ENCODE measurements around the gene MID2.
"Not testable (repeated sequence)": the region's sequence is repeated elsewhere in the genome, so short reads cannot be mapped to it uniquely, and the experiment has no call there.

Gene MID2

GRCh38 chrX:107840971-107841370 lies 15.3 kb downstream of the MID2 start:
- DNase-seq (ENCODE audit: insufficient read length, low spot score) (no peak), FAIRE-seq (no peak)
- TF ChIP-seq POU2F2 (IDR thresholded peaks at IDR 0.05; ENCODE audit: low read depth, low read length): no peak
- TF ChIP-seq PAX5 (IDR thresholded peaks at IDR 0.05; ENCODE audit: insufficient read depth, low read length, severe bottlenecking): no peak
- no peak for TF ChIP-seq POLR2A (IDR thresholded peaks at IDR 0.05; ENCODE audit: low read depth, low read length)
- no peak for TF ChIP-seq SPI1 (IDR thresholded peaks at IDR 0.05; ENCODE audit: low read depth, low read length)
- no peak for TF ChIP-seq POLR2AphosphoS5 (IDR thresholded peaks at IDR 0.05; ENCODE audit: low read depth, low read length)
- no peak for TF ChIP-seq TAF1 (IDR thresholded peaks at IDR 0.05; ENCODE audit: low read depth, low read length)

GRCh38 chrX:107842715-107843400 lies 17.2 kb downstream of the MID2 start:
- FAIRE-seq (no peak), DNase-seq (ENCODE audit: insufficient read length, low spot score) (no peak)
- TF ChIP-seq PAX5 (IDR thresholded peaks at IDR 0.05; ENCODE audit: insufficient read depth, low read length, severe bottlenecking) (no peak), POU2F2 (IDR thresholded peaks at IDR 0.05; ENCODE audit: low read depth, low read length) (no peak), TAF1 (IDR thresholded peaks at IDR 0.05; ENCODE audit: low read depth, low read length) (no peak), SPI1 (IDR thresholded peaks at IDR 0.05; ENCODE audit: low read depth, low read length) (no peak), POLR2A (IDR thresholded peaks at IDR 0.05; ENCODE audit: low read depth, low read length) (no peak), POLR2AphosphoS5 (IDR thresholded peaks at IDR 0.05; ENCODE audit: low read depth, low read length) (no peak)

GRCh38 chrX:107845625-107846024 lies 20.0 kb downstream of the MID2 start:
- FAIRE-seq: no peak
- DNase-seq (ENCODE audit: insufficient read length, low spot score): no peak
- TF ChIP-seq TAF1 (IDR thresholded peaks at IDR 0.05; ENCODE audit: low read depth, low read length) (no peak), SPI1 (IDR thresholded peaks at IDR 0.05; ENCODE audit: low read depth, low read length) (no peak), POLR2AphosphoS5 (IDR thresholded peaks at IDR 0.05; ENCODE audit: low read depth, low read length) (no peak), POLR2A (IDR thresholded peaks at IDR 0.05; ENCODE audit: low read depth, low read length) (no peak), PAX5 (IDR thresholded peaks at IDR 0.05; ENCODE audit: insufficient read depth, low read length, severe bottlenecking) (no peak)

GRCh38 chrX:107848591-107848990 lies 22.9 kb downstream of the MID2 start:
- FAIRE-seq (no peak), DNase-seq (ENCODE audit: insufficient read length, low spot score) (no peak)
- TF ChIP-seq SPI1 (IDR thresholded peaks at IDR 0.05; ENCODE audit: low read depth, low read length): no peak
- no peak for TF ChIP-seq POU2F2 (IDR thresholded peaks at IDR 0.05; ENCODE audit: low read depth, low read length)
- no peak for TF ChIP-seq POLR2AphosphoS5 (IDR thresholded peaks at IDR 0.05; ENCODE audit: low read depth, low read length)
- no peak for TF ChIP-seq TAF1 (IDR thresholded peaks at IDR 0.05; ENCODE audit: low read depth, low read length)
- TF ChIP-seq POLR2A (IDR thresholded peaks at IDR 0.05; ENCODE audit: low read depth, low read length): no peak
- no peak for TF ChIP-seq PAX5 (IDR thresholded peaks at IDR 0.05; ENCODE audit: insufficient read depth, low read length, severe bottlenecking)

GRCh38 chrX:107849747-107850421 lies 24.2 kb downstream of the MID2 start:
- TF ChIP-seq SPI1 (IDR thresholded peaks at IDR 0.05; ENCODE audit: low read depth, low read length) (no peak), POLR2A (IDR thresholded peaks at IDR 0.05; ENCODE audit: low read depth, low read length) (no peak), TAF1 (IDR thresholded peaks at IDR 0.05; ENCODE audit: low read depth, low read length) (no peak), POU2F2 (IDR thresholded peaks at IDR 0.05; ENCODE audit: low read depth, low read length) (no peak), PAX5 (IDR thresholded peaks at IDR 0.05; ENCODE audit: insufficient read depth, low read length, severe bottlenecking) (no peak), POLR2AphosphoS5 (IDR thresholded peaks at IDR 0.05; ENCODE audit: low read depth, low read length) (no peak)
- DNase-seq (ENCODE audit: insufficient read length, low spot score) (no peak), FAIRE-seq (no peak)

GRCh38 chrX:107850422-107850765 lies 24.7 kb downstream of the MID2 start:
- DNase-seq (ENCODE audit: insufficient read length, low spot score) (no peak), FAIRE-seq (no peak)
- TF ChIP-seq POU2F2 (IDR thresholded peaks at IDR 0.05; ENCODE audit: low read depth, low read length) (no peak), TAF1 (IDR thresholded peaks at IDR 0.05; ENCODE audit: low read depth, low read length) (no peak), SPI1 (IDR thresholded peaks at IDR 0.05; ENCODE audit: low read depth, low read length) (no peak), POLR2A (IDR thresholded peaks at IDR 0.05; ENCODE audit: low read depth, low read length) (no peak), POLR2AphosphoS5 (IDR thresholded peaks at IDR 0.05; ENCODE audit: low read depth, low read length) (no peak), PAX5 (IDR thresholded peaks at IDR 0.05; ENCODE audit: insufficient read depth, low read length, severe bottlenecking) (no peak)

- FAIRE-seq: no peak
- no peak for DNase-seq (ENCODE audit: insufficient read length, low spot score)
- TF ChIP-seq TAF1 (IDR thresholded peaks at IDR 0.05; ENCODE audit: low read depth, low read length) (no peak), SPI1 (IDR thresholded peaks at IDR 0.05; ENCODE audit: low read depth, low read length) (no peak), PAX5 (IDR thresholded peaks at IDR 0.05; ENCODE audit: insufficient read depth, low read length, severe bottlenecking) (no peak), POU2F2 (IDR thresholded peaks at IDR 0.05; ENCODE audit: low read depth, low read length) (no peak), POLR2A (IDR thresholded peaks at IDR 0.05; ENCODE audit: low read depth, low read length) (no peak), POLR2AphosphoS5 (IDR thresholded peaks at IDR 0.05; ENCODE audit: low read depth, low read length) (no peak)
Observed at GRCh38 chrX:107851215-107851614, 25.5 kb downstream of the MID2 start.

- not testable (repeated sequence) for DNase-seq (ENCODE audit: insufficient read length, low spot score); FAIRE-seq
Observed at GRCh38 chrX:107851665-107852064, 26.0 kb downstream of the MID2 start.

- FAIRE-seq (no peak), DNase-seq (ENCODE audit: insufficient read length, low spot score) (no peak)
- TF ChIP-seq TAF1 (IDR thresholded peaks at IDR 0.05; ENCODE audit: low read depth, low read length) (no peak), POLR2A (IDR thresholded peaks at IDR 0.05; ENCODE audit: low read depth, low read length) (no peak), POU2F2 (IDR thresholded peaks at IDR 0.05; ENCODE audit: low read depth, low read length) (no peak), PAX5 (IDR thresholded peaks at IDR 0.05; ENCODE audit: insufficient read depth, low read length, severe bottlenecking) (no peak), SPI1 (IDR thresholded peaks at IDR 0.05; ENCODE audit: low read depth, low read length) (no peak), POLR2AphosphoS5 (IDR thresholded peaks at IDR 0.05; ENCODE audit: low read depth, low read length) (no peak)
Observed at GRCh38 chrX:107856289-107856688, 30.6 kb downstream of the MID2 start.

GRCh38 chrX:107857041-107857440 lies 31.4 kb downstream of the MID2 start:
- DNase-seq (ENCODE audit: insufficient read length, low spot score); FAIRE-seq: not testable (repeated sequence)
